Gastrocnemius medialis (tissue), 4 donors: Measurements from ENCODE around the gene C4B.

Experiments used
- CTCF ChIP-seq, 5 experiments: fragments of 450-650 bp in 3 of 5; fragments of 200-600 bp in 2 of 5; sonication (generic) in 2 of 5; IDR thresholded peaks in 4 of 5; conservative IDR thresholded peaks in 1 of 5; 1 replicate in 4 of 5; 2 replicates in 1 of 5; pipeline ENCODE4 v1.5.1; 2016 to 2019; ENCODE audit warnings: antibody characterized with exemption in 5 of 5, mild to moderate bottlenecking in 3 of 5, moderate library complexity in 3 of 5
- POLR2A ChIP-seq, 2 donors: fragments of 450-650 bp; IDR thresholded peaks; one replicate each; pipeline ENCODE4 v1.6.1; 2017; ENCODE audit warnings: antibody characterized with exemption in 2 of 2, mild to moderate bottlenecking in 2 of 2, moderate library complexity in 2 of 2

DNA sequence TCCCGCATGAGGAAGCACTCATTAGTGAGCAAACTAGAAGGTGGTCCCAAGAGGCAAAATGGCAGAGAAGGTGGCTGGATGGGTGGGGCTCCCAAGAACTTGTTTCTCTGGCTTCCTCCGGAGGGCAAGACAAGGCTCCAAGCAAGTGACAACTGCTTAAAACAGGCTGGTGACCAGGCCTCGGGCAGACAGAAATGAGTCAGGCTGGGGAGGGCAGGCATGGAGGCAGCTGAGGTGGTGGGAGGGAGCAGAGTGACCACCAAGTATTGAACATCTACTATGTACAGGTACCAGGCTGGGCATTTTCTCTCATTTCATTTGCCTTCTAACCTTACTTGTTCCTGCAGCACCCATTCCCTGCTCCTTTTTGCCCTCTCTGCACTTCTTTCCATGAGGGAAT lies 61.2 kb downstream of the C4B start:
- TF ChIP-seq CTCF (IDR thresholded peaks at IDR 0.05 in 4 of 5, conservative IDR thresholded peaks at IDR 0.05 in 1 of 5): no peak
- TF ChIP-seq POLR2A (IDR thresholded peaks at IDR 0.05): no peak
